Astrocyte of the hippocampus (primary cell): ENCODE results near the gene HS3ST3A1.
"Not testable (repeated sequence)": the region's sequence is repeated elsewhere in the genome, so short reads cannot be mapped to it uniquely, and the experiment has no call there.

Experiments used
- DNase-seq: peaks from one replicate; pipeline ENCODE4 v3.0.0; 2011; ENCODE audit warnings: low read depth, low spot score

Gene HS3ST3A1

DNA sequence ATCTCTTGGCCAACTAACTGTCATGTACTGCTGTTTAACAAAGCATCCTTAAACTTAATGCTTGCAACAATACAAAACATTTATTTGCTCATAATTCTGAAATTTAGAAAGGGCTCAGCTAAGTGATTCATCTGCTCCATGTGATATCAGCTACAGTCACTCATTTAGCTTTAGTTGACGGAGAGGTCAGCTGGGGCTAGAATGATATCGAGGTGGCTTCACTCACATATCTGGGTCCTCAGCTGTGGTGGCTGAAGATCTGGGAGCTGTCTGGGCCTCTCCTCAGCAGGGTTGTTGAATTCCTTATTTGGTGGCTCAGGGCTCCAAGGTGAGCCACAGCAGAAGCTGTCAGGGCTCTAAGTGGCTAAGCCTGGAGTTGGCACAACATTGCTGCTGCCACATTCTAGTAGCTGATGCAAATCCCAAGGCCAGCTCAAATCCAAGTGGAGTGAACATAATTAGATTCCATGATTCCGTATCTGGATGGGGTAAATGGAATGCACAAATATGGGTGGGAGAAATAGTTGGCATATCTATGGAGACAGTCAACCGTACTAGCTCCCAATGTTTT lies 62.8 kb downstream of the HS3ST3A1 start:
- DNase-seq: peak; percentile 90

DNA sequence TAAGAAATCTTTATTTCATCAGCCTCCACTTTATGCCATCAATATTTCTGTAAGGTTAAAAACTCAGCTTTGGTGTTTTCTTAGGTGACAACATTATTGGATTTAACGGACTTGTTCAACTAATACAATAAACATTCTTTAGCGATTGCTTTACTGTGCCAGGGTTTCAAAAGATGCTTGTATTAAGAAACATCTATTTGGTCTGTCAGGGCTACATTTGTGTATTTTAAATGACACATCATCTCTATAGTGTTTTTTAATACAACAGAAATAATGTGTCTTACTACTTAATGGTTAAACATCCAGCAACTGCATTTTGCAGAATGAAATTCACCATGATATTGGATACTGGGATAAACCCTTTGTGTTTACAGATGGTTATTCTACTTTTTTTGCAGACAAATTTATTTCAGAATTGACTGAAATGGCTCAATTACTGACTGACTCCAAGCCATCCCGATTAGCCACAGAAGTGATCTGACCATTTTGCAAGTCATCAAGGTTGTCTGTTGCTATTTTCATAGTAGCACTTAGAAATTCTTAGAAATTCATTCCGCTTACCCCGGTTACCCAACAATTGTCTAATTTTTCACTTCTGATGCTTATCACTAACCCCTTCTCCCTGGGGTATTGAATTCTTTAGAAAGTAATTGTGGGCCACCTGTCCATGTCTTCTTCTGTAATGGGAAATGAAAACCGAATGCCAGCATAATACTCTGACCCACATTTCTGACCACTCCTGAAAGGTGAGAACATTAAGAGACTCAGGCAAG lies 63.7 kb downstream of the HS3ST3A1 start:
- no peak for DNase-seq

DNA sequence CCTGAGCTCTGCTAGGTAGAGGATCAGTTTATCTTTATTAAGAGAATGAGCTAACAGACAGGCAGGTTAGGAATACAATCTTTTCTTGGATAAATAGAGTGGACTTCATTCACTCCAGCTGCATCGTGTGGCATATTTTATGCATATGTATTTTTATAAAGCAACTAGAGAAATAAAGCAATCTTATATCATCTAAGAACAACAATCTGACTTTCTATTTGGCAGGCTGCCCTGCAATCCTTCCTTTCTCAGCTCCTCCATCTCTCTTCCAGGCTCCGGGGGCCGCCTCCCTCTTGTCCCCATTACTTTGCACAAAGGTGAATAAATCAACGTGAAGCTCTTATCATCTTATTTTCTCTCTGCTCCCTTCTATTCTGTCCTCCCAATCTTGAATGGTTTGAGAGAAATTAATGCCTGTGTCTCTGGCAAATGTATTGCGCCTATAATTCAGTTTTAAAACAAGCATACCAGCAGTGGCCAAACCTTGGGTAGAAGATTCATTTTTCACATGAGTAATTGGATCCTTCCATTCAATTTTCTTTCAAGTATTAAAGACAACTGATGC lies 64.5 kb downstream of the HS3ST3A1 start:
- DNase-seq: no peak

DNA sequence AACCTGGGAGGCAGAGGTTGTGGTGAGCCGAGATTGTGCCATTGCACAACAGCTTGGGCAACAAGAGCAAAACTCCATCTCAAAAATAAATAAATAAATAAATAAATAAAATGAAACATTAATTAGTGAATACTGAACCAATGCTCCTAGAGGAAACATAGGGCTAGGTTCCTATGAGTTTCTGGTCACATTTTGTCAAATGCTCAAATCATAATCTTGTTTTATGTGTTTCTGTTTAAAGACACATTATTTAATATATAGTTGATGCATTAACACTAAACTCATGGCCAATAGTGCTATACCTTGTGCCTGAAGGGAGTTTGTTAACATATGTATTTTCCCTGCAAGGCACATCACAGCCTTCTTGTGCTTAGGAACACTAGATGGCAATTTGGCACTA lies 66.8 kb downstream of the HS3ST3A1 start:
- DNase-seq: no peak

DNA sequence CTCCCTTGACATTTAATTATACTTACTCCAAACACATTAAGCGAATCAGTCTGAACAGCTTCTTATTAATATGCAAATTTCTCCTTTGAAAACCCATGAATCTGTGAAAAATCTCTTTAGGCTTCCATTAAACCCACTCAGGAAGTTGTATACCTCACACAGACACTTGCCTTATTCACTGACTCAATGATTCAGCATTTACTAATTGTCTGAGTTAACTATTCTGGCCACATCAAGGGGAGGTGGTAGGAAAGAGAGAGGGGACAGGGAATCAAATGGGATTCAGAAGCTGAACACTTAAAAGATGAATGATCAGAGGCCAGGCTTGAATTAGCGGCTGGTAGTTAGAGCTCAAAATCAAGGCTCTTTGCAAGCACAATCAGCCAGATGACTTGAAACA lies 70.0 kb downstream of the HS3ST3A1 start:
- peak; percentile 60 for DNase-seq

DNA sequence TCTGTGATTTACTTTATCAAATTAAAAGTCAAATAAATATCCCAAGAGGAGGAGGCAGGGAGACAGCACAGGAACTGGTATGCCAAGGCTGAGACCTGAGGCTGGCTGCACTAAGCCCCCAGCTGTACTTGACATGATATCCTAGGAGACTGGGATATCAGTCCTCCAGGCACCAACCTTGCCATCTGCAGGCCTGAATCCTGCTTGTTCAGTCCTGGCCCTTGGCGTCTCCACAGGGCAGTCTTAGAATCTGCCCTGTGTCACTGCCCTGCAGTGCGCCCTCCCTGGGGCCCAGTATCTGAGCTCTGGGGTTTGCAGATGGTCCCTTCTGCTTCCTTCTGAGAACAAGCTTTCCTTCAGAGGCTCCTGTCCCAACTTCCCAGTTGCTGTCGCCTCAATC lies 75.9 kb downstream of the HS3ST3A1 start:
- no peak for DNase-seq

DNA sequence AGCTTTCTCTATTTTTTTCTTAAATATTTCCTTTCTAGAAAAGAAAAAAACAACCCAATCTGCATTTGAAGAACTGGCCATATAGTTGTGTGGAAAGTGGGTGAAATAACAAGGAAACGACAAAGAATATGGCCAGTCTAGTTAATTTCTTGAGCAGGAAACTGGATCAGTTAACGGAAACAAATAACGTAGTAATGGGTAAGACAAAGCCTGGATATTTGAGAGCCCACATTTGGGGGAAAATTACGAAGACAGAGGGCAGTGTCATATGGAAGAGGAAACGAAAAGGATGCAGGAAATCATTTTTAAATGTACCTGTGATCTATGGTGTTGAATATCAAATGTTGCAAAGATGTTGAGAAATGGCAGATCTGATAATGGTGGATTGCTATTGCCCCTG lies 78.6 kb downstream of the HS3ST3A1 start:
- no peak for DNase-seq

DNA sequence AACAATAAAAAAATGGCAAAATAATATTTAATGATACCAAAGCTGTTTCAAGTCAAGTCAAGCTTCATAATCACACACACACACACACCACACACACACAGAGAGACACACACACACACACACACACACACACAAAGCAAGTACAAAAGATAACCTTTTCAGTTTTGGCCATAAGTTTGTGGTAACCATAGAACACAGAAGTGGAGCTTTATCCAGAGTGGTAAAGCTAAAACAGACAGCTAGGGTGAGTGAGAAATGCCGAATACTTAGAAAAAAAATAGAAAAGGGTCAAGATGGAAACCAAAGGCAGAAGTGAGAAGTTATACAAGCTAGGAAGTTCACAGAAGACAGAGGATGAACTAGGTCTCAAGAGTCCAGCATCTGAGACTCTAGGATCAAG lies 79.0 kb downstream of the HS3ST3A1 start:
- DNase-seq: no peak

DNA sequence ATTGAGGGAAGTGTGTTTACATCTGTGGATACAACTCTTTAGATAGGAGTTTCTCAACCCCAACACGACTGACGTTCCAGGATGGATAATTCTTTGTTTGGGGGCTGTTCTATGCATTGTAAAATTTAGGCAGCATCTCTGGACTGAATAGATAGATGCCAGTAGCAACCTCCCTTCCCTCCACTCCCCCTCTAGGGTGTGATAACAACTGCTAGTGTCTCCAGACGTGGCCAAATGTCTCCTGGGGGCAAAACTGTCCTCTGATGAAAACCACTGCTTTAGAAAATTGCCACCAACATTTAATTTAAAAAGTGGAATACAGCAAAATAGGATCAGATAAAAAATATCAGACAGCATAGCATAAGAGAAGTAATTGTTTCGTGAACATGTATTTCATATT lies 79.9 kb downstream of the HS3ST3A1 start:
- no peak for DNase-seq

DNA sequence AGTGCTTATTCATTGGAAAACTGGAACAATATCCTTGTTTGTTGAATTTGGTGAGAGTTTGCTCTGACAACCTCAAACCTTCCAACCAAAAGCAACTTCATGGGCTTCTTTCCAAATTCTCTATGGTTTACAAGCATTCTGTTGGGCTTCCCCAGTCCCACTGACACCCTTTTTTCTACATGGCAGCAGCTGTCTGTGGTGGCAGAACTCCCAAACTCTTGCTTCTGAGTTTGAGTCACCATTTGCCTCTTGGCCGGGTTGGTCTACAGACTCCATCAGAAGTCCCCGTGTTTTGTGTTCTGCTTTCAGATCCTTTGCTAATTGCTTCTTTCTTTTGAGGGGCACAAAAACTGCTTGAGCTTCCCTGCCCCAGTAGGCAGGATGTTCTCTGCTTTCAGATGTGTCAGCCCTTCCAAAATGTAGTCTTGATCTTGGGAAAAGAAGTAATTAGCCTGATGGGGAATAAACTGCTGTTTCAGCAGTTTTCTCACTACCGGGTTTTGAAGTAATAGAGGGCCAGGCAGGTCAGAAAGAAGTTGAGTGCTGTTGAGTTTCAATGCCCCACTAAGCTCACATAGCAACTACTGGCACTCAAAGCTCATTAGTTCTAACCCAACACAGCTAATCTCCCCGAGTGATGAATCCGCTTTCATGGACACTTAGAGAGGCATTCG lies 80.7 kb downstream of the HS3ST3A1 start:
- peak; percentile 96 for DNase-seq

DNA sequence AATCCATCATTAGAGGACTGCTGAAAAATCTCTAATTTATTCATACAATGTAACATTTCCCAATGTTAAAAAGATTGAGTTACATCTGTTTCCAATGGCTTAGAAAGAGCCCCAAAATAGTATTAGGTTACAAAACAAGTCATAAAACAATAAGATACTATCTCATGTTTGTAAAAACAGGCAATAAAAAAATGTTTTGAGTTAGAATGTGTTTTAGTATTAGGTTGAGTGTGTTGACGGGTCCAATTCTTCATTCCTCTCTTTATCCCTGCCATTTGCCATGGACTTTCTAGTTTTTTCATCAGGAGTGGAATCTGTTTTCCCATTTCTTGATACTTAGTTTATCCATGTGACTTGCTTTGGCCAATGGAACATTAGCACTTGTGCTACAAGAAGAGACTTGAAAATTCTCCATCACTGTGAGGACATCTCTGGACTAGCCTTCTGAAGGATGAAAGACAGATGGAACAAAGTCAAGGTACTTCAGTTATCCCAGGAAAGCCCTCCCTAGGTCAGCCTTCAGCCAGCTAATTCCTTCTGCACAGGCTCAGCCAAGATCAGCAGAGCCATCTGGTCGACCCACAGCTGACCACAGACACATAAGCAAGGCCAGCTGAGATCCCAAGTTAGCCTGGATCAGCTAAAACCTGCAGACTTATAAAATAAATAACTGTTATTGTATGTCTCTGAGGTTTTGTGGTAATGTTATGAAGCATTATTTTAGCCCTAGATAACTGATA lies 83.3 kb downstream of the HS3ST3A1 start:
- DNase-seq: peak; percentile 66

DNA sequence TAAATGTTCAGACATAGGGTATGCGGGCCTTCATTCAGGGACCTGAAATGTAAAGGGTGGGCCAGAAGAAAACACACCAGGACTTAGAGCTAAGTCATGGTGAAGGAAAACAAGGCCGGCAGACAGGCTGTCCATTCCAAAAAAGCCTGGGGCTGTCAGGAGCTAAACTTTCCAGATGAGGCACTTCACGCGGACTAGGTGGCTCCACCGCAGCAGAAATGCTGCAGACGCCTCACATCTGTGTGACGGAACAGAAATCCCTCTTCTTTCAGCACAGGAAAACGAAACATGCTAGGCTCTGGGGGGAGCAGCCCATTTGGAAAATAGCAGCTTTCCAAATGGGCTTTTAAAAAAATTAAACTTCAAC lies 88.7 kb downstream of the HS3ST3A1 start:
- no peak for DNase-seq

DNA sequence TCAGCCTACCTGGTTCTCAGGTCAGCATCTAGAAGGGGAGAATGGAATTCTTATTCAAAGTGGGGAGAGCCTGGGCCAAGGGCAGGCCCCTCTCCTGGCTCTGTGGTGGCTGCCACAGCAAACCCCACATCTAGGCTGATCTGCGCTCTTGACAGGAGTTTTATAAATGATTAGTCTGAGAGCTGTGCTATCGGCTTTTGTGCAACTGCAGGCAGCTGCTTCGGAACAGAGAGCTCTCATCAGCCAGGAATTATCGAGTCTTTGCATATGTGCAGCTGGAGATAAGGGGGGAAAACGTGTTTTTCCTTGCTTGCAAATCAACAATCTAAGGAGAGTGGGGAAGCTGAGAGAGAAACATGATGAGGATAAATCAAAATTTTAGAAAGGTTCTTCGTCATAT lies 91.7 kb downstream of the HS3ST3A1 start:
- peak; percentile 41 for DNase-seq

DNA sequence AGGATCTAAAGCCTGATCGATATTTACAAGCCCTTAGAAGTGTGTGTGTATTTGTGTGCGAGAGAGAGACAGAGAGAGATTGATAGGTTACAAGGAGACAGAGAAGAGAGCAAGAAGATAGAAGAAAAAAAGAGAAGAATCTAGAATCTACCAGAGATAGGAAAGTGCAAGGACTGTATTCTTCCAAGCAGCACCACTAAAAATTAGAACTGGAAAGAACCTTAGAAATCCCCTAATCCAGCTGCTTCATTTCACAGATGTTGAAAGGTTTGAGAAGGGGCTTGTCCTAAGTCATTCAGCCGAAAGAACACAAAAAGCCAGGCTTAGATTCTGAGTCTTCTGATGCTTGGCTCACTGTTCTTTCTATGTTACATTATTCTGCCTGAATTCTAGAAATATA lies 92.2 kb downstream of the HS3ST3A1 start:
- DNase-seq: no peak

DNA sequence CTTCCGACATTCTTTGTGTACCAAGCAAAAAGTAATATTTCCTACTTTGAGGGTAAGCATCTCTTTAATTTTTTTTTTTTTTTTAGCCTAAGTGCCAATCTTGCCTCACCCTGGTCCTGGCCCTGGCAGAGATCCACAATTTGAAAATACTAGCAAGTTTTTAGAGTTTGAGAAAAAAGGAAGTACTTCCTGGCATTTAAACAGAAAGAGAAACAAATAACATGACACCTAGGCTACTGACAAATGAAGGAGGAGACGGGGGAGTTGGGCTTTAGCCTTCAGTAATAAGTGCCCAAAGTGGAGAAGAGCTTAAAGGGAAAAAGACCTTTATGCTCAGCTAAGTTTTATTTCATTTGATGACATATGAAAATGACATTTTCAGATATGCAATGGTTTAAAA lies 92.8 kb downstream of the HS3ST3A1 start:
- DNase-seq: no peak

DNA sequence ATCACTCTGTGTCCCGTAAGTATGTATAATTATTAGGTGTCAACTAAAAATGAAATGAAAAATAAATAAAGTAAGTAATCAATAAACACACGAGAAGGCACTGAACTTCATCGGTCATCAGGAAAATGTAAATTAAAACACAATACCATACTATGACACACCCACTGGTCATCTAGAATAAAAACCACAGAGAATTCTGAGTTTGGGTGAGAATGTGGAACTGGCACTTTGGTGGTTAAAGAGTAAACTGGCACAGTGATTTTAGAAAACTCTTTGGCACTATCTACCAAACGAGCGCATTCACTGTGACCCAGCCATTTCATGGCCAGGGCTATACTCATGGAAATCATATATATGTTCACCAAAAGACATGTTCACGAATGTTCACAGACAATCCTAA lies 98.2 kb downstream of the HS3ST3A1 start:
- DNase-seq: peak; percentile 22

DNA sequence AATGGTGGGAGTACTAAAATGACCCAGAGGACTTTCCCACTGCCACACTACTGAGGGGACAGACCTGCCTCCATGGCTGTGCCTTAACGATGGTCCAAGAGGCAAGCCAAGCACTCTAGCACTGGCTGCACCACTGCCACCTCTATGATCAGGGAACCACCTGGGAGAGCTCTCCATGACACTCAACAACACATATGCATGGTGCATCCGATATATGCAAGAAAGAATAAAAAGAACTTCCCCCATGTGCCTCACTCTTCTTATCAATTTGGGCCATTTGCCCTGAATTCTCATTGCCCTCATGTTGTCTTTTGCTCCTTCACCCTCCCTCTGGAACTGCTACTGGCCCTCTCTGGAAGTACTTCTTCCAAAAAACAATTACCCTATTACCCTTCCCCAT lies 99.5 kb downstream of the HS3ST3A1 start:
- no peak for DNase-seq

DNA sequence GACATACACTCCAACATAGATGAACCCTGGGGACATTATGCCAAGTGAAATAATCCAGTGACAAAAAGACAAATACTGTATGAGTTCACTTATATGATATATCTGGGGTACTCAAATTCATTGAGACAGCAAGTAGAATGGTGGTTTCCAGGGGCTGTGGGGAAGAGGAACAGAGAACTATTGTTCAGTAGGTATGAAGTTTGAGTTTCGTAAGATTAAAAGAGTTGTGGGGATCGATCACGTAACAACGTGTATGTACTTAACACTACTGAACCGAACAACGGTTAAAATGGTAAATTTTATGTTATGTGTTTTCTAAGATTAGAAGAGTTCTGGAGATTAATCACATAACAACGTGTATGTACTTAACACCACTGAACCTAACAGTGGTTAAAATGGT lies 100.8 kb downstream of the HS3ST3A1 start:
- DNase-seq: no peak

DNA sequence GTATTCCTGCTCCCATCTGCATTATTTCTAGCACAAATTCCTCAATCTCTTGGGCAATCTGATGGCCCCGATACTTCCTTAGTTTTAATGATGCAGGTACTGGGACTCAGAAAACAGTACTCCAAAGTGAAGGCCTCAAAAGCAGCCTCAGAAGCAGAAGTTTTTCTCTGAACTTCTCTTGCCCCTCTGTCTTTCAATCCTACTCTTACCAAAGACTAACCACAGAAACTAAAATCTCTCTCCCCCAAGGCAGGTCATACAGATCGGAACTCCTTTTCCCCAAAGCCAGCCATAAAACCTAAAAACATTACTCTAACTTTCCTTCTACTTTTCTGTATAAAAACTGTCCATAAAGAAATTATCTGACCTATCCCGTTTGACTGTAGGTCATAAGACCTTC lies 103.5 kb downstream of the HS3ST3A1 start:
- DNase-seq: no peak

DNA sequence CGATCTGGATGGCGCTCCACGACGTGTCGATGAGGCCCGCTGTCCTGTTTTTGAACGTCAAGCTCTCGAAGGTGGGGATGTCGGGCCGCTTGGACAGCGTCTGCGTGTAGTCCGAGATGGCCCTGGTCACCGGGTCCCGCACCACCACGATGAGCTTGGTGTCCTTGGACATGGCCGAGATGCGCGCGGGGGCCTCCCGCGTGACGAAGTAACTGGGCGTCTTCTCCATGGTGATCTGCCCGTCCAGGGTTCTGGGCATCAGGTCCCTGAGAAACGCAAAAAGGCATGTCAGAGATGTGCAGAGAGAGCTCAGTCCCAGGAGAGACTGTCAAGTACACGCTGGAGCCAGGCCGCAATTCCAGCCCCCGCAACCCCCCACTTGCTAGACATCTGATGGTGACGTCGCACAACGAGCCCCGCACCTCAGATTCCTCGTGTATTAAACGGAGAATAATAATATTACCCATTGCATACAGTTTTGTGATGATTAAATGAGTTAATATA lies 105.1 kb downstream of the HS3ST3A1 start:
- DNase-seq: not testable (repeated sequence)

DNA sequence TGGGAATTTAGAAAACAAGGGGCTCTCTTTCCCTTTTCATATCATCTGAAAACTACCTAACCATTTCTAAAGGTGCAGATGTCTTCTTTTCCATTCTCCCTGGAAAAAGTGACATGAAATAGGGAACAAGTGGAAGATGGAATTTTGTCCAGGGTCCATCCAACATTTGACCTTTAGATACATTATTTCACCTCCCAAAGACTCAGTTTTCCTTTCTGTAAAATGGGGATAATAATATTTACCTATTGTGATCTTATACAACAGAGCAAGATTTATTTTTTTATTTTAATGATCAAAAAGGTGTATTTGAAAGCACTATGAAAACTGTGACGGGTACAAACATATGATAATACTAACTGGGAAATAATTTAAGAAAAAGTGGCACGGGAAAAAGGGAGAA lies 106.3 kb downstream of the HS3ST3A1 start:
- DNase-seq: no peak

DNA sequence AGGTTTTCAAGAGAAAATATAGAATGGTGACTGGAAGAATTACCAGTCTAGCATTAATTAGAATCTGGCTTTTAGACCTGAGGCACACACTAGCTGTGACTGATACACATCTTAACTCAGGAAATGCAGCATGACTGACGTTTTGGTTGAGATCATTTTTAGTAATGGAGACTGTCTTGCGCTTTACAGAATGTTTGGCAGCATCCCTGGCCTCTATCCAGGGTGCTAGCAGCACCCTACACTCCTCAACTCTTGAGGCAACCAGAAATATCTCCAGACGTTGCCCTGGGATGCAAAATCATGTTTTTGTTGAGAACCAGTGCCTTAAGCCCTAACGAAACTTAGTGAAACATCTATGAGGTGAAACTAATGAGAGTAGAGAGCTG lies 109.0 kb downstream of the HS3ST3A1 start:
- no peak for DNase-seq
